B cell (primary cell): ENCODE data around the gene RAB24.

ENCODE experiments used
- EZH2 ChIP-seq: IDR thresholded peaks from 2 replicates; pipeline ENCODE4 v1.6.1; 2012; ENCODE audit warnings: borderline replicate concordance, low read depth, mild to moderate bottlenecking, moderate library complexity, low read length; ENCODE audit not compliant: insufficient read depth, poor library complexity, severe bottlenecking
- TF ChIP-seq, protein P1 (sequence below): fragments of 200-600 bp; IDR thresholded peaks from one replicate; pipeline ENCODE4 v1.8.0; 2022; ENCODE audit warnings: antibody characterized with exemption, mild to moderate bottlenecking

DNA sequence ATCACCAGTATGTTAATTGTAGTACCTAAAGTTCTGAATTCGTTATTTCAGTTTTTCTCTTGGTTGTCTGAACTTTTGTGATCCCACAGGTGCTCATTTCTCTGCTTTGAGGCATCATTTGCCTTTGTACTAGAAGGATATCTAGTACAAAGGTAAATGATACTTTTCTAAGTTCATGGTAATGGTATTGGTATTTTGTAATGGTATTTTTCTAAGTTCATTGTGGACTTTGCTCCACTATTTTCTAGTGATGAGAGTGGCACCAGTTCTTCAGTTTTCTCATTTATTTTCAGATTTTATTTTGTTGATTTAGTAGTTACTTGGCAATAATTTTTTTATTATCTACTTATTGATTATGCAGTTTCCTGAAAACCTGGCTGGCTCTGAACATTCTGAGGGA, 42.0 kb downstream of the RAB24 start:
- TF ChIP-seq, protein P1, sequence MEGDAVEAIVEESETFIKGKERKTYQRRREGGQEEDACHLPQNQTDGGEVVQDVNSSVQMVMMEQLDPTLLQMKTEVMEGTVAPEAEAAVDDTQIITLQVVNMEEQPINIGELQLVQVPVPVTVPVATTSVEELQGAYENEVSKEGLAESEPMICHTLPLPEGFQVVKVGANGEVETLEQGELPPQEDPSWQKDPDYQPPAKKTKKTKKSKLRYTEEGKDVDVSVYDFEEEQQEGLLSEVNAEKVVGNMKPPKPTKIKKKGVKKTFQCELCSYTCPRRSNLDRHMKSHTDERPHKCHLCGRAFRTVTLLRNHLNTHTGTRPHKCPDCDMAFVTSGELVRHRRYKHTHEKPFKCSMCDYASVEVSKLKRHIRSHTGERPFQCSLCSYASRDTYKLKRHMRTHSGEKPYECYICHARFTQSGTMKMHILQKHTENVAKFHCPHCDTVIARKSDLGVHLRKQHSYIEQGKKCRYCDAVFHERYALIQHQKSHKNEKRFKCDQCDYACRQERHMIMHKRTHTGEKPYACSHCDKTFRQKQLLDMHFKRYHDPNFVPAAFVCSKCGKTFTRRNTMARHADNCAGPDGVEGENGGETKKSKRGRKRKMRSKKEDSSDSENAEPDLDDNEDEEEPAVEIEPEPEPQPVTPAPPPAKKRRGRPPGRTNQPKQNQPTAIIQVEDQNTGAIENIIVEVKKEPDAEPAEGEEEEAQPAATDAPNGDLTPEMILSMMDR = no peak
- TF ChIP-seq EZH2 = no peak
